MCF 10A (cell line): Measurements from ENCODE around the gene SLC38A6. TPM values are rescaled to one million over a fixed set of nuclear protein-coding genes. Genes with fewer than 3 reads are reported as not detected.

Experiments
- BruUV-seq: library from RNA; stranded (reverse); fragments of 400-500 nt; replicated peaks from 2 replicates; lab custom pipeline; 2021; lab: Mats Ljungman, UMichigan
- CTCF ChIA-PET: fragments of 300-600 bp; sonication (Branson Sonifier 250); formaldehyde crosslinking; extraction: SDS; loops from one replicate; lab custom pipeline; 2021; ENCODE audit warnings: antibody characterized with exemption, inconsistent platforms; lab: Yijun Ruan, JAX
- POLR2A ChIA-PET: fragments of 300-600, 350-650 bp; sonication (Branson Sonifier 250); formaldehyde crosslinking; extraction: SDS; loops from one replicate; lab custom pipeline; 2020; ENCODE audit warnings: antibody characterized with exemption, inconsistent platforms; lab: Yijun Ruan, JAX
- DNase-seq: peaks from one replicate; pipeline ENCODE4 v3.0.0-alpha.2; 2018; ENCODE audit not compliant: unreplicated experiment
- H3K27ac Mint-ChIP-seq: one replicate; pipeline ENCODE4 v1.8.0; 2022; ENCODE audit warnings: mild to moderate bottlenecking, low read depth, mixed read lengths; ENCODE audit not compliant: unreplicated experiment
- H3K27me3 Mint-ChIP-seq: one replicate; pipeline ENCODE4 v1.8.0; 2022; ENCODE audit warnings: mixed read lengths; ENCODE audit not compliant: insufficient read depth, unreplicated experiment
- H3K36me3 Mint-ChIP-seq: one replicate; pipeline ENCODE4 v1.8.0; 2022; ENCODE audit warnings: mild to moderate bottlenecking, moderate library complexity, mixed read lengths; ENCODE audit not compliant: insufficient read depth, unreplicated experiment
- H3K4me1 Mint-ChIP-seq: one replicate; pipeline ENCODE4 v1.8.0; 2022; ENCODE audit warnings: mixed read lengths; ENCODE audit not compliant: insufficient read depth, unreplicated experiment
- H3K4me3 Mint-ChIP-seq: one replicate; pipeline ENCODE4 v1.8.0; 2022; ENCODE audit warnings: mild to moderate bottlenecking, moderate library complexity, mixed read lengths; ENCODE audit not compliant: unreplicated experiment
- H3K9me3 Mint-ChIP-seq: one replicate; pipeline ENCODE4 v1.8.0; 2022; ENCODE audit warnings: mixed read lengths; ENCODE audit not compliant: unreplicated experiment
- intact Hi-C: fragments of 100-400 bp; cut with micrococcal nuclease; formaldehyde crosslinking; loops from 2 replicates; pipeline ENCODE4 v1.14.1; 2022
- total RNA-seq: library from RNA; stranded (reverse); gene quantifications from 2 replicates; pipeline ENCODE4 v1.2.3, GENCODE V29; 2022
- TF ChIP-seq, protein P1 (sequence below): fragments of 200-600 bp; IDR thresholded peaks from one replicate; pipeline ENCODE4 v1.8.0; 2022; ENCODE audit warnings: antibody characterized with exemption, mild to moderate bottlenecking; ENCODE audit not compliant: unreplicated experiment

The SLC38A6 gene
- total RNA-seq, 1 experiment from 2014 or later, result 7.9 TPM

DNA sequence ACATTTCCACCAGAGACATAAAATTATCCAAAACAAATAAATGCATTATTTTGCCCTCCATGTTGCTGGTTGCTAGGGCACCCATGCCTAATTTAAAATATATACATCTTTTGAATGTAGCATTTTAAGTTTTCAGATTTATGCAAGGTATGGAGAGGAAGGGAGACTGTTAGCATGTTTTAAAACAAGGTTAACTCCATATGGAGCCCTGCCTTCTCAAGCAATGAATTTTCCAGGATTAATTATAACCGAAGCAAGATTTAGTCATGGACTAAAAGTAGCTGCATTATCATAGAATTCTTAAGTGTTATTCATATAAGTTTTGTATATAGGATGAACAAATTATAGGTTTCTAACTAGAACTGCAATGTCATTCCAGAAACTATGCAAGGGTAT, 37.4 kb upstream of the SLC38A6 start:
- BruUV-seq, result no TSS peak
- H3K4me3 Mint-ChIP-seq, result no peak overlapping the region
- H3K36me3 Mint-ChIP-seq, result peaks cover 11% of the 10 kb centered on the region
- DNase-seq, result no peak
- ChIA-PET POLR2A (no interaction called here), CTCF (no interaction called here)
- TF ChIP-seq, protein P1, sequence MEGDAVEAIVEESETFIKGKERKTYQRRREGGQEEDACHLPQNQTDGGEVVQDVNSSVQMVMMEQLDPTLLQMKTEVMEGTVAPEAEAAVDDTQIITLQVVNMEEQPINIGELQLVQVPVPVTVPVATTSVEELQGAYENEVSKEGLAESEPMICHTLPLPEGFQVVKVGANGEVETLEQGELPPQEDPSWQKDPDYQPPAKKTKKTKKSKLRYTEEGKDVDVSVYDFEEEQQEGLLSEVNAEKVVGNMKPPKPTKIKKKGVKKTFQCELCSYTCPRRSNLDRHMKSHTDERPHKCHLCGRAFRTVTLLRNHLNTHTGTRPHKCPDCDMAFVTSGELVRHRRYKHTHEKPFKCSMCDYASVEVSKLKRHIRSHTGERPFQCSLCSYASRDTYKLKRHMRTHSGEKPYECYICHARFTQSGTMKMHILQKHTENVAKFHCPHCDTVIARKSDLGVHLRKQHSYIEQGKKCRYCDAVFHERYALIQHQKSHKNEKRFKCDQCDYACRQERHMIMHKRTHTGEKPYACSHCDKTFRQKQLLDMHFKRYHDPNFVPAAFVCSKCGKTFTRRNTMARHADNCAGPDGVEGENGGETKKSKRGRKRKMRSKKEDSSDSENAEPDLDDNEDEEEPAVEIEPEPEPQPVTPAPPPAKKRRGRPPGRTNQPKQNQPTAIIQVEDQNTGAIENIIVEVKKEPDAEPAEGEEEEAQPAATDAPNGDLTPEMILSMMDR, result no peak
- H3K9me3 Mint-ChIP-seq, result peaks cover 8% of the 10 kb centered on the region
- no peak overlapping the region for H3K27ac Mint-ChIP-seq
- H3K4me1 Mint-ChIP-seq, result peaks cover 6% of the 10 kb centered on the region
- intact Hi-C loops, result no loop called here
- H3K27me3 Mint-ChIP-seq, result no peaks in the 10 kb centered on the region

DNA sequence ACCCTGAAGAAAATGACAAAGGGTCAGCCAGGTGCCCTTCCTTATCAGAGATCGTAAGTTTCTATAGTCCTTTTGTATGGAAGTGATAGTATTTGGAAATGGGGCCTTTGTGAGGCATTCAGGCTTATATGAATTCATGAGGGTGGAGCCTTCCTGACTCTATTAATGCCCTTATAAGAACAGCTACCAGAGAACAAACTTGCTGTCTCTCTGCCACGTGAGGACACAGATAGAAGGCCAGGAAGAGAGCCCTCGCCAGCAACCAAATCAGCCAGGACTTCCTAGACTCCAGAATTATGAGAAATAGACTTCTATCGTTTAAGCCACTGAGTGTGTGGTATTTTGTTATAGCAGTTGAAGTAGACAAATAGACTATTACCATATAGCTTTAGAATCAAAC, 36.8 kb upstream of the SLC38A6 start:
- H3K4me3 Mint-ChIP-seq, result no peak overlapping the region
- intact Hi-C loops, result no loop called here
- peaks cover 11% of the 10 kb centered on the region for H3K36me3 Mint-ChIP-seq

DNA sequence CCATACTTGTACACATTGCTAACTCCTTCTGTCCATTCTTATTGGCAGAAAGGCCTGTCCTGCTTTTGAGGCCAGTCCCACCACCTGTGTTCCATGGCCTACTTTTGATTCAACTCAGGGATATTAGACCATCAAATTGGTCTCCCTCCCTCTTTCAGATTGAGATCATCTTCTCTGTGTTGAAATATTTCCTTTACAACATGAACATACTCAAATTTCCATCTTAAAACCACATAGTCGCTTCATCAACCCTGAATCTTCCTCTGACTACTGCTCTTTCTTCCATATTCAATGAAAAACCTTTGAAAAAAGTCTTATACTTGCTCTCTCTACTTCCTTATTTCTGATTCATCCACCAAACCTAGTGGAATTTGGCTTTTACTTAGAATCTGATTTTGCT, 35.1 kb upstream of the SLC38A6 start:
- no peak overlapping the region for H3K4me3 Mint-ChIP-seq
- peaks cover 11% of the 10 kb centered on the region for H3K36me3 Mint-ChIP-seq
- ChIA-PET POLR2A (interaction anchor here (1.0 kb wide), 1 partner anchor 142 kb away, joined by 3 read pairs; no protein-coding TSS in a partner anchor), CTCF (no interaction called here)
- peaks cover 6% of the 10 kb centered on the region for H3K4me1 Mint-ChIP-seq
- no peak overlapping the region for H3K27ac Mint-ChIP-seq
- H3K27me3 Mint-ChIP-seq, result no peaks in the 10 kb centered on the region
- no TSS peak for BruUV-seq
- DNase-seq, result no peak
- H3K9me3 Mint-ChIP-seq, result no peaks in the 10 kb centered on the region
- TF ChIP-seq, protein P1, result no peak
- intact Hi-C loops, result no loop called here

More for the DNA sequence above, 36.8 kb upstream of the SLC38A6 start:
- CTCF ChIA-PET, result no interaction called here
- no peak overlapping the region for H3K27ac Mint-ChIP-seq
- BruUV-seq, result no TSS peak
- peaks cover 6% of the 10 kb centered on the region for H3K4me1 Mint-ChIP-seq
- POLR2A ChIA-PET, result interaction anchor here (1.2 kb wide), 1 partner anchor 37 kb away, joined by 3 read pairs; the partner anchor contains the start of gene SLC38A6
- no peaks in the 10 kb centered on the region for H3K27me3 Mint-ChIP-seq
- H3K9me3 Mint-ChIP-seq, result peaks cover 3% of the 10 kb centered on the region
- no peak for DNase-seq
- TF ChIP-seq, protein P1, result no peak

DNA sequence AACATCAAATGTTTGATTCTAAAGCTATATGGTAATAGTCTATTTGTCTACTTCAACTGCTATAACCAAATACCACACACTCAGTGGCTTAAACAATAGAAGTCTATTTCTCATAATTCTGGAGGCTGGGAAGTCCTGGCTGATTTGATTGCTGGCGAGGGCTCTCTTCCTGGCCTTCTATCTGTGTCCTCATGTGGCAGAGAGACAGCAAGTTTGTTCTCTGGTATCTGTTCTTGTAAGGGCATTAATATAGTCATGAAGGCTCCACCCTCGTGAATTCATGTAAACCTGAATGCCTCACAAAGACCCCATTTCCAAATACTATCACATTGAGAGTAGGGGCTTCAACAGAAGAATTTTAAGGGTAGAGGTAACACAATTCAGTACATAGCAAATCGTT, 34.3 kb upstream of the SLC38A6 start:
- Mint-ChIP-seq H3K36me3 (peaks cover 5% of the 10 kb centered on the region), H3K4me1 (peaks cover 6% of the 10 kb centered on the region), H3K27ac (no peak overlapping the region), H3K4me3 (no peak overlapping the region), H3K9me3 (no peaks in the 10 kb centered on the region), H3K27me3 (no peaks in the 10 kb centered on the region)
- POLR2A ChIA-PET, result no interaction called here
- TF ChIP-seq, protein P1, result no peak
- no TSS peak for BruUV-seq
- CTCF ChIA-PET, result no interaction called here
- no peak for DNase-seq
- intact Hi-C loops, result no loop called here
